H9 (cell line): ENCODE measurements around the gene HLA-DOB. TPM values are rescaled to one million over a fixed set of nuclear protein-coding genes. Genes with fewer than 3 reads are reported as not detected.

ENCODE experiments used
- DNase-seq: peaks from one replicate; pipeline ENCODE4 v3.0.0-alpha.2; 2017
- H2AFZ ChIP-seq: one replicate; pipeline ENCODE4 v1.6.1; 2013; ENCODE audit warnings: mild to moderate bottlenecking, low read length, control low read depth, moderate library complexity
- H2AK5ac ChIP-seq: 2 replicates; pipeline ENCODE4 v1.6.1; 2013; ENCODE audit warnings: low read length, control low read depth, mixed read lengths; ENCODE audit not compliant: insufficient read length
- H2BK120ac ChIP-seq: one replicate; pipeline ENCODE4 v1.6.1; 2013; ENCODE audit warnings: low read depth, mild to moderate bottlenecking, low read length, control low read depth, inconsistent platforms; ENCODE audit not compliant: poor library complexity, severe bottlenecking
- H2BK12ac ChIP-seq: 2 replicates; pipeline ENCODE4 v1.6.1; 2013; ENCODE audit warnings: low read length, control low read depth, mixed read lengths, low read depth; ENCODE audit not compliant: insufficient read length
- H2BK15ac ChIP-seq: 2 replicates; pipeline ENCODE4 v1.6.1; 2013; ENCODE audit warnings: low read depth, low read length, control low read depth
- H2BK20ac ChIP-seq: one replicate; pipeline ENCODE4 v1.6.1; 2013; ENCODE audit warnings: low read depth, mild to moderate bottlenecking, low read length, control low read depth, inconsistent platforms; ENCODE audit not compliant: poor library complexity, severe bottlenecking
- H2BK5ac ChIP-seq: 2 replicates; pipeline ENCODE4 v1.6.1; 2013; ENCODE audit warnings: low read length, control low read depth, mixed read lengths; ENCODE audit not compliant: insufficient read length
- H3K14ac ChIP-seq: 2 replicates; pipeline ENCODE4 v1.6.1; 2013; ENCODE audit warnings: low read length, control low read depth; ENCODE audit not compliant: insufficient read depth
- H3K18ac ChIP-seq: 2 replicates; pipeline ENCODE4 v1.6.1; 2013; ENCODE audit warnings: low read depth, mild to moderate bottlenecking, mixed read lengths, low read length, control low read depth; ENCODE audit not compliant: insufficient read length
- H3K23ac ChIP-seq: 2 replicates; pipeline ENCODE4 v1.6.1; 2013; ENCODE audit warnings: low read length, control low read depth, mixed read lengths, low read depth; ENCODE audit not compliant: insufficient read length
- H3K23me2 ChIP-seq: 2 replicates; pipeline ENCODE4 v1.6.1; 2013; ENCODE audit warnings: low read depth, mild to moderate bottlenecking, mixed read lengths, low read length, control low read depth; ENCODE audit not compliant: insufficient read length, poor library complexity, severe bottlenecking
- H3K27ac ChIP-seq: 2 replicates; pipeline ENCODE4 v1.5.1; 2013; ENCODE audit warnings: low read length, control low read depth, mixed read lengths, low read depth; ENCODE audit not compliant: insufficient read length
- H3K27me3 ChIP-seq: 2 replicates; pipeline ENCODE4 v1.6.1; 2013; ENCODE audit warnings: low read length, control low read depth, inconsistent platforms; ENCODE audit not compliant: insufficient read depth
- H3K4ac ChIP-seq: 2 replicates; pipeline ENCODE4 v1.6.1; 2013; ENCODE audit warnings: low read depth, mild to moderate bottlenecking, control low read depth, inconsistent platforms, low read length, moderate library complexity
- H3K4me1 ChIP-seq: 2 replicates; pipeline ENCODE4 v1.6.1; 2013; ENCODE audit warnings: low read length, control low read depth, inconsistent platforms; ENCODE audit not compliant: insufficient read depth
- H3K4me2 ChIP-seq: 2 replicates; pipeline ENCODE4 v1.6.1; 2013; ENCODE audit warnings: low read length, control low read depth, mixed read lengths; ENCODE audit not compliant: insufficient read length, insufficient read depth
- H3K56ac ChIP-seq: 2 replicates; pipeline ENCODE4 v1.6.1; 2013; ENCODE audit warnings: low read depth, mild to moderate bottlenecking, mixed read lengths, low read length, control low read depth; ENCODE audit not compliant: insufficient read length
- H3K79me1 ChIP-seq: 2 replicates; pipeline ENCODE4 v1.6.1; 2013; ENCODE audit warnings: low read depth, mild to moderate bottlenecking, moderate library complexity, low read length, control low read depth, inconsistent platforms; ENCODE audit not compliant: insufficient read depth, poor library complexity, severe bottlenecking
- H3K79me2 ChIP-seq: 2 replicates; pipeline ENCODE4 v1.6.1; 2013; ENCODE audit warnings: low read length, control low read depth, inconsistent platforms; ENCODE audit not compliant: insufficient read depth
- H3K9ac ChIP-seq: 2 replicates; pipeline ENCODE4 v1.6.1; 2013; ENCODE audit warnings: low read length, control low read depth, mixed read lengths; ENCODE audit not compliant: insufficient read length; ENCODE audit errors: extremely low read depth
- H3K9me3 ChIP-seq: one replicate; pipeline ENCODE4 v1.6.1; 2013; ENCODE audit warnings: low read depth, low read length, inconsistent platforms; ENCODE audit not compliant: control insufficient read depth
- H3T11ph ChIP-seq: one replicate; pipeline ENCODE4 v1.6.1; 2013; ENCODE audit warnings: mild to moderate bottlenecking, low read length, control low read depth, inconsistent platforms
- H4K20me1 ChIP-seq: one replicate; pipeline ENCODE4 v1.6.1; 2013; ENCODE audit not compliant: control insufficient read depth, insufficient read length, insufficient read depth
- H4K5ac ChIP-seq: 2 replicates; pipeline ENCODE4 v1.6.1; 2013; ENCODE audit warnings: low read depth, mild to moderate bottlenecking, mixed read lengths, low read length, control low read depth; ENCODE audit not compliant: insufficient read length
- H4K8ac ChIP-seq: replicated peaks from 2 replicates; pipeline ENCODE4 v1.6.1; 2013; ENCODE audit warnings: low read length, control low read depth, mixed read lengths, low read depth; ENCODE audit not compliant: insufficient read length
- H4K91ac ChIP-seq: 2 replicates; pipeline ENCODE4 v1.6.1; 2013; ENCODE audit warnings: low read depth, mild to moderate bottlenecking, moderate library complexity, mixed read lengths, low read length, control low read depth; ENCODE audit not compliant: insufficient read length
- H3K27ac Mint-ChIP-seq, 3 experiments: 2 replicates in 2 of 3; 3 replicates in 1 of 3; pipeline ENCODE4 v1.8.0; 2020 to 2021; ENCODE audit warnings: mixed read lengths in 3 of 3, mild to moderate bottlenecking in 1 of 3, moderate library complexity in 1 of 3
- H3K27me3 Mint-ChIP-seq: 2 replicates; pipeline ENCODE4 v1.8.0; 2021; ENCODE audit warnings: low read depth, mild to moderate bottlenecking, moderate library complexity, mixed read lengths
- H3K36me3 Mint-ChIP-seq, 3 experiments: 2 replicates in 2 of 3; 3 replicates in 1 of 3; pipeline ENCODE4 v1.8.0; 2020 to 2021; ENCODE audit warnings: low read depth in 3 of 3, mixed read lengths in 3 of 3; ENCODE audit not compliant: insufficient read depth in 1 of 3
- H3K4me1 Mint-ChIP-seq, 2 experiments: 2 replicates each; pipeline ENCODE4 v1.8.0; 2020; ENCODE audit warnings: mixed read lengths in 2 of 2
- H3K4me3 Mint-ChIP-seq, 2 experiments: 2 replicates in 1 of 2; 3 replicates in 1 of 2; pipeline ENCODE4 v1.8.0; 2020 to 2021; ENCODE audit warnings: mild to moderate bottlenecking in 2 of 2, mixed read lengths in 2 of 2, moderate library complexity in 1 of 2
- H3K9me3 Mint-ChIP-seq, 2 experiments: 2 replicates in 1 of 2; 3 replicates in 1 of 2; pipeline ENCODE4 v1.8.0; 2020; ENCODE audit warnings: mild to moderate bottlenecking in 2 of 2, mixed read lengths in 2 of 2, moderate library complexity in 1 of 2
- WGBS: extraction: QIAGEN DNeasy Blood & Tissue Kit; methylation state at CpG from one replicate; pipeline ENCODE4 v1.1.7; 2013; ENCODE audit warnings: missing lambda C conversion rate, low lambda C conversion rate, mixed read lengths; ENCODE audit not compliant: insufficient read length; ENCODE audit errors: extremely low coverage; 5-methylcytosine and 5-hydroxymethylcytosine counted together
- total RNA-seq: library from RNA; stranded (reverse); gene quantifications from 2 replicates; pipeline ENCODE4 v1.2.1, GENCODE V29; 2021
- TF ChIP-seq, protein P1 (sequence below): fragments of 200-600 bp; sonication (generic); conservative IDR thresholded peaks from 3 replicates; pipeline ENCODE4 v1.8.0; 2021; ENCODE audit warnings: antibody characterized with exemption, mild to moderate bottlenecking

HLA-DOB gene
- total RNA-seq, 1 experiment from 2014 or later: 0.20 TPM

DNA sequence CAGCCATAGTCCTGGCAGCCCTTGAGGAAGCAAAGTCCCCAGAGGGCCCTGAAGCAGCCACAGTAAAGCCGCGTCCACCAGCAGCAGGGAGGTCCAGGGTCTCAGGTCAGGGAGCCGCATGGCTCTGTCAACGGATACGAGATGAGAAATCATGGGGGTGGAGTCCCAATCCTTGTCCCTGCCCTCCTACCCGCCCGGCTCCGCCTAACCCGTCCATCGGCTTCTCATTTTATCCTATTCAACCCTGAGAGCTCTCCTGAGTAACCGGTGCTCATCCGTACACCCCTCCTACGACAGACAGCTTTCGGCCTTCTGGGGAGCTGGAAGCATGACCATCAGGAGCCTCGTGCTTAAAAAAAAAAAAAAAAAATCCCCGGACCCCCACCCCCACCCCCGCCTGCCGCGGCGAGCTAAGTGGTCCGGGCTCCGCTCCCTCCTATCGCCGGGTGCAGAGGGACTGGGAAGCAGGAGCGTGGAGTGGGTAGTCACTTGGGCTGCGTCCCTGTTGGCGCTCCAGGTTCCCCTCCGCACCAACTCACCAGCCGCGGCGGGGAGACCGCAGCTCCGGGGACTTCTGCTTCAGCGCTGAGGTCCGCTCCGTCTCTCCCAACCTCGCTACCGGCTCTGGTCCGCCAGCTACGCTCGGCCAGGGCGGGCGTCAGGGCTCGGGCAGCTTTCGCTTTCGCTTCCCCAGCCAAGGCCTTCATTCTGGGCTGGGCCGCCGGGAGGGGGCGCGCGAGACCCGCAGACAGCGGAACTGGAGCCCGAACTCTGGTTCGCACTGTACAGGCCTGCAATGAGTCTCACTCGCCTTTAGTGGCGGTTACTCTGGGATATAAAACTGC is 21.5 kb upstream of the HLA-DOB start, which contains the start of gene TAP2:
TAP2 (minus strand) TSS at position 626 of the 845 bp plus-strand sequence; CDS start at position 120, 506 bp downstream.
- Mint-ChIP-seq H3K9me3 (no peaks in the 10 kb centered on the region), H3K27me3 (peaks cover 18% of the 10 kb centered on the region), H3K27ac (no peak within 1 kb of the TSS; a peak in 1 of 7 replicates), H3K4me1 (peaks cover 5 to 16% of the 10 kb centered on the region in 2 experiments), H3K4me3 (peak within 1 kb of the TSS; percentile 80 to 86), H3K36me3 (peaks cover 5 to 28% (median 10%) of the 10 kb centered on the region in 3 experiments; a peak in 6 of 7 replicates)
- WGBS: no CpG with 5 or more reads among the region's 57 CpGs
- peak; percentile 92 for DNase-seq
- H3K79me1 ChIP-seq: no peaks in the 10 kb centered on the region
- no peak within 1 kb of the TSS for H2BK12ac ChIP-seq
- no peak within 1 kb of the TSS for H2BK5ac ChIP-seq
- no peak within 1 kb of the TSS for H3T11ph ChIP-seq
- no peak within 1 kb of the TSS for H3K56ac ChIP-seq
- H3K9me3 ChIP-seq: no peaks in the 10 kb centered on the region
- no peak within 1 kb of the TSS for H2BK15ac ChIP-seq
- H2BK20ac ChIP-seq: no peak within 1 kb of the TSS
- H3K9ac ChIP-seq: peak within 1 kb of the TSS; percentile 49
- H3K27me3 ChIP-seq: no peaks in the 10 kb centered on the region
- H4K8ac ChIP-seq: no peak within 1 kb of the TSS
- no peaks in the 10 kb centered on the region for H3K79me2 ChIP-seq
- H3K23ac ChIP-seq: no peak within 1 kb of the TSS
- H2AFZ ChIP-seq: no peak within 1 kb of the TSS
- H3K23me2 ChIP-seq: peaks cover 7% of the 10 kb centered on the region
- no peak within 1 kb of the TSS for H3K27ac ChIP-seq
- H3K18ac ChIP-seq: peak within 1 kb of the TSS; percentile 62
- H3K4me2 ChIP-seq: peak within 1 kb of the TSS; percentile 50
- no peaks in the 10 kb centered on the region for H4K20me1 ChIP-seq
- no peak within 1 kb of the TSS for H2BK120ac ChIP-seq
- peaks cover 4% of the 10 kb centered on the region; the same call in 1 of the 2 replicates for H3K4me1 ChIP-seq
- no peak within 1 kb of the TSS for H2AK5ac ChIP-seq
- no peak within 1 kb of the TSS for H3K4ac ChIP-seq
- no peak within 1 kb of the TSS for H4K91ac ChIP-seq
- TF ChIP-seq, protein P1, sequence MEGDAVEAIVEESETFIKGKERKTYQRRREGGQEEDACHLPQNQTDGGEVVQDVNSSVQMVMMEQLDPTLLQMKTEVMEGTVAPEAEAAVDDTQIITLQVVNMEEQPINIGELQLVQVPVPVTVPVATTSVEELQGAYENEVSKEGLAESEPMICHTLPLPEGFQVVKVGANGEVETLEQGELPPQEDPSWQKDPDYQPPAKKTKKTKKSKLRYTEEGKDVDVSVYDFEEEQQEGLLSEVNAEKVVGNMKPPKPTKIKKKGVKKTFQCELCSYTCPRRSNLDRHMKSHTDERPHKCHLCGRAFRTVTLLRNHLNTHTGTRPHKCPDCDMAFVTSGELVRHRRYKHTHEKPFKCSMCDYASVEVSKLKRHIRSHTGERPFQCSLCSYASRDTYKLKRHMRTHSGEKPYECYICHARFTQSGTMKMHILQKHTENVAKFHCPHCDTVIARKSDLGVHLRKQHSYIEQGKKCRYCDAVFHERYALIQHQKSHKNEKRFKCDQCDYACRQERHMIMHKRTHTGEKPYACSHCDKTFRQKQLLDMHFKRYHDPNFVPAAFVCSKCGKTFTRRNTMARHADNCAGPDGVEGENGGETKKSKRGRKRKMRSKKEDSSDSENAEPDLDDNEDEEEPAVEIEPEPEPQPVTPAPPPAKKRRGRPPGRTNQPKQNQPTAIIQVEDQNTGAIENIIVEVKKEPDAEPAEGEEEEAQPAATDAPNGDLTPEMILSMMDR: peak; percentile 98
- peak within 1 kb of the TSS; percentile 80 for H3K14ac ChIP-seq
- H4K5ac ChIP-seq: no peak within 1 kb of the TSS
